GM18498 (cell line): ENCODE data around the gene FAM168A.

Experiments
- ATAC-seq: cut with Tn5 transposase; IDR thresholded peaks from one replicate; pipeline ENCODE4 v1.9.1; 2021; ENCODE audit warnings: mild to moderate bottlenecking, moderate library complexity; ENCODE audit not compliant: unreplicated experiment

The FAM168A gene

GRCh38 chr11:73391665-73392064 is 206.2 kb downstream of the FAM168A start:
- ATAC-seq, result no peak

GRCh38 chr11:73390601-73391565 is 207.0 kb downstream of the FAM168A start:
- no peak for ATAC-seq

- no peak for ATAC-seq
Observed at GRCh38 chr11:73389916-73390315, 208.0 kb downstream of the FAM168A start.

GRCh38 chr11:73389134-73389525 is 208.8 kb downstream of the FAM168A start:
- no peak for ATAC-seq

GRCh38 chr11:73388265-73389133 is 209.4 kb downstream of the FAM168A start:
- ATAC-seq, result no peak

- ATAC-seq, result no peak
Observed at GRCh38 chr11:73387594-73388264, 210.2 kb downstream of the FAM168A start.

- no peak for ATAC-seq
Observed at GRCh38 chr11:73386546-73386945, 211.4 kb downstream of the FAM168A start.

GRCh38 chr11:73386016-73386415 is 211.9 kb downstream of the FAM168A start:
- ATAC-seq, result no peak

GRCh38 chr11:73384872-73385689 is 212.8 kb downstream of the FAM168A start:
- peak; percentile 55 for ATAC-seq

GRCh38 chr11:73384531-73384871 is 213.4 kb downstream of the FAM168A start:
- ATAC-seq, result no peak

GRCh38 chr11:73384125-73384441 is 213.8 kb downstream of the FAM168A start:
- no peak for ATAC-seq

- ATAC-seq, result no peak
Observed at GRCh38 chr11:73383249-73384124, 214.4 kb downstream of the FAM168A start.

GRCh38 chr11:73382747-73383146 is 215.2 kb downstream of the FAM168A start:
- no peak for ATAC-seq

- ATAC-seq, result no peak
Observed at GRCh38 chr11:73382183-73382582, 215.7 kb downstream of the FAM168A start.

- ATAC-seq, result no peak
Observed at GRCh38 chr11:73381589-73381988, 216.3 kb downstream of the FAM168A start.

- ATAC-seq, result no peak
Observed at GRCh38 chr11:73380897-73381410, 217.0 kb downstream of the FAM168A start.

GRCh38 chr11:73380331-73380730 is 217.6 kb downstream of the FAM168A start:
- no peak for ATAC-seq

GRCh38 chr11:73379189-73379880 is 218.6 kb downstream of the FAM168A start:
- ATAC-seq, result no peak
